Measurements from ENCODE around the gene DUSP16.

DNA sequence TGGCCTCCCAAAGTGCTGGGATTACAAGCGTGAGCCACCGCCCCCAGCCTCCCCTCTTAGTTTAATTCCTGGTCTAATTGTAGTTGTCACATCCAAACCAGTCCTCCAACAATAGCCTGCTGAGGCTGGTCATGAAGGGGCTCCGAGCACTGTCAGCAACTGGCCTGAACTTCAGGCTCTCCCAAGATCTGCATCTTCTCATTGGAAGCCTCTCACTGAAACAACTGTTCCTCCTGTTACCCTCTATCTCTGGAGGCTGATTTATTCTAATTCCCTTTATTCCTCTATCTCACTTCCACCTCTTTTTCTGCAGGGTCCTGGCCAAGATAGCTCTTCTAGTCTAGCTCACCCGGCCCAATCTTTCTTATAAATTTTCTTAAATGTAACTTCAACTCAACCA lies 89.4 kb downstream of the DUSP16 start:
- TF ChIP-seq CTCF (IDR thresholded peaks at IDR 0.05): no peak
- TF ChIP-seq POLR2A (IDR thresholded peaks at IDR 0.05): no peak
- no peak for TF ChIP-seq EP300 (IDR thresholded peaks at IDR 0.05)

All from sigmoid colon (tissue), 4 donors.